ACC112 (cell line): ENCODE results near the gene LMF2.

Experiments used
- H2AFZ ChIP-seq: fragments of 200-600 bp; sonication (generic); one replicate; pipeline ENCODE4 v1.6.0; 2017; ENCODE audit warnings: antibody characterized with exemption, low read length; ENCODE audit not compliant: unreplicated experiment
- H3K27ac ChIP-seq: fragments of 200-600 bp; sonication (generic); 2 replicates; pipeline ENCODE4 v1.5.1; 2014; ENCODE audit warnings: low read depth, mild to moderate bottlenecking, antibody characterized with exemption, low read length, moderate library complexity
- H3K27me3 ChIP-seq: fragments of 200-600 bp; sonication (generic); 2 replicates; pipeline ENCODE4 v1.6.1; 2014; ENCODE audit warnings: mild to moderate bottlenecking, antibody characterized with exemption, low read length, moderate library complexity, mixed read lengths; ENCODE audit not compliant: insufficient read depth
- H3K36me3 ChIP-seq: fragments of 200-600 bp; sonication (generic); 2 replicates; pipeline ENCODE4 v1.6.1; 2016; ENCODE audit warnings: mild to moderate bottlenecking, antibody characterized with exemption, low read length, moderate library complexity, mixed read lengths; ENCODE audit not compliant: insufficient read depth
- H3K4me1 ChIP-seq: fragments of 200-600 bp; sonication (generic); one replicate; pipeline ENCODE4 v1.6.1; 2016; ENCODE audit warnings: low read length, mixed read lengths; ENCODE audit not compliant: insufficient read depth, unreplicated experiment, control insufficient read depth
- H3K4me3 ChIP-seq: fragments of 200-600 bp; sonication (generic); 2 replicates; pipeline ENCODE4 v1.5.1; 2014; ENCODE audit warnings: mild to moderate bottlenecking, low read depth, low read length
- H3K79me2 ChIP-seq: fragments of 200-600 bp; sonication (generic); one replicate; pipeline ENCODE4 v1.6.0; 2016; ENCODE audit warnings: low read length; ENCODE audit not compliant: control insufficient read depth, unreplicated experiment, insufficient read depth

Gene LMF2

DNA sequence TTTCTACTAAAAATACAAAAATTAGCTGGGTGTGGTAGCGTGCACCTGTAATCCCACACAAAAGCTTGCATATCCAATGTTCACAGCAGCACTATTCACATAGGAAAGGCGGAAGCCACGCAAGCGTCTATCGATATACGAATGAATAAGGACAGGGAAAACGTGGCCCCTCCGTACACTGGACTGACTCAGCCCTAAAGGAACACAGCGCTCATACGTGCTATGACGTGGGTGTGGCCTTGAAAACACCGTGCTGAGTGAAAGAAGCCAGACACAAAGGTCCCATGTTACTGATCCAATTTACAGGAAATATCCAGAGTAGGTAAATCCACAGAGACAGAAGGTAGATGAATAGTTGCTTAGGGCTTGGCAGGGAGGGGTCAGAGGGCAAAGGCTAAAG, 7.0 kb downstream of the LMF2 start:
- Histone ChIP-seq H2AFZ (no peak overlapping the region), H3K27me3 (no peaks in the 10 kb centered on the region), H3K36me3 (no peaks in the 10 kb centered on the region), H3K27ac (no peak overlapping the region), H3K4me3 (no peak overlapping the region), H3K79me2 (no peaks in the 10 kb centered on the region), H3K4me1 (no peaks in the 10 kb centered on the region)

DNA sequence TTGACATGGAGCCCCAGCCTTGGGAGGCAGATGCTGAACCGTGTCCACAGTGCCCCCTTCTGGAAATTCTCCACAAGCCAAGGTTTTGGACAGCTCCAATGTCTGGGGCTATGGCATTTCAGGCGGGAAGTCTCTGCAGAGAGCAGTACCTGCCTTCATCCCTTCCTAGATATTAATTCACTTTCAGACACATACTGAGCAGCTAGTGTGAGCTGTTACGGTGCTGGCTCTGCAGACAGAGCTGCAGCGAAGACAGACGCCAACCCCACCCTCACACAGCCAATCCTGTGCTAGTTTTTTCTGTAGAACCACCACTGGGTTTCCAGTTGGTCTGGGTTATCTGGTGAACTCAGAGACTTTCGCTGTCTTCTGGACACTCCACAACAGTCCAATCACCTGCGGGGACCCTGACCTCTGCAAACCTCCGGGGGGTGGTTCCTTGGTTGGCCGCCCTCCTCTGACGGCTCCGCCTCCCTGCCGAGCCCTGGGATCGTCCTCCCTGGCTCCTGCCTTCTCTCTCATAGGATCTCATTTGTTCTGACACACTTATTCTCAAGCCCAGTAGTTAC, 9.1 kb downstream of the LMF2 start:
- Histone ChIP-seq H3K4me3 (no peak overlapping the region), H3K79me2 (no peaks in the 10 kb centered on the region), H2AFZ (no peak overlapping the region), H3K4me1 (no peaks in the 10 kb centered on the region), H3K36me3 (no peaks in the 10 kb centered on the region), H3K27me3 (no peaks in the 10 kb centered on the region), H3K27ac (no peak overlapping the region)

DNA sequence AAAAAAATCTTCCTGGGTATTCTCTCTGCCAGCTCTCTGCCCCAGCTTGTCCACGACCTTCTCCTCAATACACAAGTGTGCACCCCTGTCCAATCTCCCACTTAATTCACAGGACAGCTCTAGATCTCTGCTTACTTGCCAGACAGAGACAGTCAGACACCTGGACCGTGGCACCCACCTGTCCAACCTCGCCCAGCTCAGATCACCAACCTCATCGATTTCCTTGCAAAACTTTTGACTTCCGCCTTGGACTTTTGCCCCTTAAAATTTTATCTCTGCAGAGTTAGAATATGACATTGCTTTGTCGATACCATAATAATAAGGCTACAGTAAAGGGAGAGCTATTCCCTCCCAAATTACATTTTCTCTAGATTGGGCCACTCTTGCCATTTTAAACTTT, 10.4 kb downstream of the LMF2 start:
- H2AFZ ChIP-seq = no peak overlapping the region
- no peaks in the 10 kb centered on the region for H3K27me3 ChIP-seq
- no peaks in the 10 kb centered on the region for H3K36me3 ChIP-seq
- no peak overlapping the region for H3K4me3 ChIP-seq
- no peaks in the 10 kb centered on the region for H3K79me2 ChIP-seq
- no peaks in the 10 kb centered on the region for H3K4me1 ChIP-seq
- no peak overlapping the region for H3K27ac ChIP-seq

DNA sequence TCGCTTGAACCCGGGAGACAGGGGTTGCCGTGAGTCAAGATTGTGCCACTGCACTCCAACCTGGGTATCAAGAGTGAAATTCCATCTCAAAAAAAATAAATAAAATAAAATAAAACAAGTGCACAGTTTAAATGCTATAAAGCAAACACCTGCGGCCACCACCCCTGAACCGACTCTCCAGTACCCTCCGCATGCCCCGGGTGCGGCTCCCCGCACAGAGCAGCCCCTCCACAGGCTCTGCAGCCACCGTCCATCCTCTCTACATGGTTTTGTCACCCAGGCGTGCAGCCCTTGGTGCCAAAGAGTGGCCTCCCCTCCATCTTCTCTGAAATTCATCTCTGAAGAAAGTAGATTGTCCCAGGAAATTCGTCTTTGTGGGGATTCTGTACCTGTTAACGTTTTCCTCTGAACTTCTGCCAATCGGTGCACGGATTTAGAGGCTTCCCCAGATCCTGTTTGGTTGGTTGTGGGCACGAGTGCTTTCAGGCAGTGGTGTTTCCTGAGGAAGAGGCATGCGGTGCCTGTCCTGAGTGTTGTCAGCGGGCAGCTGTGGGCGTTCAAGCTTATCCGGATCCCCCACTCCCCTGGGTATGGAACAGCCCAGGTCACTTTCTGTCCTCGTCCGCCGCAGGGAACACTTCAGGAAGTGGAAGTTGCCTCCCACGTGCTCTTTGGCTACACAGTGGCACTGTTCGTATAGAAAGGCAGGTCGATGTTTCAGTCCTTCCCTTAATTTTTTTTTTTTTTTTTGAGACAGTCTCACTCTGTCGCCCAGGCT, 16.8 kb downstream of the LMF2 start:
- Histone ChIP-seq H3K27me3 (no peaks in the 10 kb centered on the region), H3K27ac (no peak overlapping the region), H3K79me2 (no peaks in the 10 kb centered on the region), H3K4me3 (no peak overlapping the region), H3K4me1 (no peaks in the 10 kb centered on the region), H3K36me3 (no peaks in the 10 kb centered on the region), H2AFZ (no peak overlapping the region)

DNA sequence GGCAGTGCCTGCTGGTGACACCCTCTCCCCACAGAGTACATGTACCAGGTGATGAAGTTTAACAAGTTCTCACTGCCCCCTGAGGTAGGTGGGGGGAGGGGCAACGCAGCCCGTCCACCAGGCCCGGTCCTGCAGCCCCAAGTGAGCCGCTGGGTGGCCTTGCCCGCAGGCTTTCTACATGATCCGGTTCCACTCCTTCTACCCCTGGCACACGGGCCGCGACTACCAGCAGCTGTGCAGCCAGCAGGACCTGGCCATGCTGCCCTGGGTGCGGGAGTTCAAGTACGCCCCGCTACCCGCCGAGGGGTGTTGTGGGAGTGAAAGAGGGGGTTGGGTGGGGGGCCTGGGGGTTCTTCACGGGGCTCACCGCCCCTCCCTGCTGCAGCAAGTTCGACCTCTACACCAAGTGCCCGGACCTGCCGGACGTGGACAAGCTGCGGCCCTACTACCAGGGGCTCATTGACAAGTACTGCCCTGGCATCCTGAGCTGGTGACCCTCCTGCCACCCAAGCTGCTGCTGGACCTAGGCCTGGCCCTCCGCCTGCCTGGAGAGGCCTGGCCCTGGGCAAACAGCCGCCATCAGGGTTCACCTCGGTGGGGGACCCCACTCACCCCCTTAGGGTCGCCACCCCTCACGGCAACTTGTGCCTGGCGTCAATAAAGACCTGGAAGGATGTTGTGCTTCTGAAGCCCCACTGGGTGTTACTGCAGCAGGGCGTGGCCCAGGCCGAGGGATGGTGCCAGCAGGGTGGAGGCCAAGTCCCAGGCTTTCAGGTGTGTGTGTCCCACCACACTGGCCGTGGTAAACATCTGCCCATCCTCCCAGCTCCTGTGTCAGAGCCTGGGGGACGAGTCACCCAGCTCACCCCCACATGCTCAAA, 17.9 kb downstream of the LMF2 start:
- H3K4me3 ChIP-seq = no peak overlapping the region
- no peaks in the 10 kb centered on the region for H3K27me3 ChIP-seq
- no peaks in the 10 kb centered on the region for H3K36me3 ChIP-seq
- no peak overlapping the region for H2AFZ ChIP-seq
- H3K79me2 ChIP-seq = no peaks in the 10 kb centered on the region
- no peaks in the 10 kb centered on the region for H3K4me1 ChIP-seq
- no peak overlapping the region for H3K27ac ChIP-seq

DNA sequence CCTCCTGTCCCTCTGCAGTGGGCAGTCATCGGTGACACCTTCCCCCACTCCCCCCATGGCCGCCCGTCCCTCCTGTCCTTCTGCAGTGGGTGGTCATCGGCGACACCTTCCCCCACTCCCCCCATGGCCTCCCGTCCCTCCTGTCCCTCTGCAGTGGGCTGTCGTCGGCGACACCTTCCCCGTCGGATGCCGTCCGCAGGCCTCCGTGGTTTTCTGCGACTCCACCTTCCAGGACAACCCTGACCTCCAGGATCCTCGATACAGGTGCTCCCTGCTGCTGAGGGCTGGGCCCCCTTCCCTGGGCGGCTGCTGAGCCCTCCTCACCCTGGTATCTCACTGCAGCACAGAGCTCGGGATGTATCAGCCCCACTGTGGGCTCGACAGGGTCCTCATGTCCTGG, 18.6 kb downstream of the LMF2 start:
- H3K27me3 ChIP-seq = no peaks in the 10 kb centered on the region
- no peaks in the 10 kb centered on the region for H3K79me2 ChIP-seq
- no peak overlapping the region for H3K27ac ChIP-seq
- H3K36me3 ChIP-seq = no peaks in the 10 kb centered on the region
- H2AFZ ChIP-seq = no peak overlapping the region
- no peaks in the 10 kb centered on the region for H3K4me1 ChIP-seq
- H3K4me3 ChIP-seq = no peak overlapping the region

DNA sequence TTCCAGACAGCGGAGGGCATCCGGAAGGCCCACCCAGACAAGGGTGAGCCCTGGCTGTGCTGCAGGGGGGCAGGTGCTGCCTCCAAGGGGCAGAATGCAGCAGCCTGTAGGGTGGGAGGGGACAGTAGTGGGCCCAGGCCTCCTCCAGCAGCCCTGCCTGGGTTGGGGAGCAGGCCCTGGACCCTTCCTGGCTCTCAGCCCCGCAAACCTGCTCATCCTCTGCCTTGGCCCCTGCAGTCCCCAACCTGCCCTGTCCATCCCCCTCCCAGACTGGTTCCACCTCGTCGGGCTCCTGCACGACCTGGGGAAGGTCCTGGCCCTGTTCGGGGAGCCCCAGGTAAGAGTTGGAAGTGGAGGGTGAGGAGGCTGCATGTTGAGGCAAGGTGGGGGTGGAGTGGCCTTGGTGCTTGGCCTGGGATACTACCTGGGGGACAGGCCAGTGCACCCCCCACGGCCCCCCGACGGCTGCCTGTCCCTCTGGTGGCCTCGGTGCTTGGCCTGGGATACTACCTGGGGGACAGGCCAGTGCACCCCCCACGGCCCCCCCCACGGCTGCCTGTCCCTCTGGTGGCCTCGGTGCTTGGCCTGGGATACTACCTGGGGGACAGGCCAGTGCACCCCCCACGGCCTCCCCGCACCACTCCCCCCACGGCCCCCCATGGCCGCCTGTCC, 19.4 kb downstream of the LMF2 start:
- Histone ChIP-seq H3K27me3 (no peaks in the 10 kb centered on the region), H3K4me1 (no peaks in the 10 kb centered on the region), H3K36me3 (no peaks in the 10 kb centered on the region), H3K79me2 (no peaks in the 10 kb centered on the region), H3K4me3 (no peak overlapping the region), H2AFZ (no peak overlapping the region), H3K27ac (no peak overlapping the region)

DNA sequence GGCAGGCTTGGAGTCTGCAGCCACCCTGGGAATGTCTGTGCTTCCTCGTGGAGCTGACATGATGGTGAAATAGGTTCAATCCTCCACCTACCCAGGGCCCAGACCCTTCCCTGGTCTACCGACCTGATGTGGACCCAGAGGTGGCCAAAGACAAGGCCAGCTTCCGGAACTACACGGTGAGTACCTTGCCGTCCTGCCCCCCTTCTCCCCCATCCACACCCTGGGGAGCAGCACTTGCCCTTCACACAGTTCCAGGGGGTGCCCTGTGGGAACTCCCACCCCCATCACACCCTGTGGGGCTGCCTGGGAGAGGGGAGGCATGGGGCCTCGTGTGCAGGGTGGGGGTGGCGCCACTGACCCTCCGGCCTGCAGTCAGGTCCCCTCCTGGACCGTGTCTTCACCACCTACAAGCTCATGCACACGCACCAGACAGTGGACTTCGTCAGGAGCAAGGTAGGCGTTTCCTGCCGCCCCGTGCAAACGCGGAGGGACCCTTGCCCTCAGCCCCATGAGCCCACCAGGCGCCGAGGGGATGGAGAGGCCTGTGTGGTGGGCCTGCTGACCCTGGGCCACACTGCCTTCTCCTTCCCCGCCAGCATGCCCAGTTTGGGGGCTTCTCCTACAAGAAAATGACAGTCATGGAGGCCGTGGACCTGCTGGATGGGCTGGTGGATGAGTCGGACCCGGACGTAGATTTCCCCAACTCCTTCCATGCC, 20.1 kb downstream of the LMF2 start:
- H2AFZ ChIP-seq = no peak overlapping the region
- no peaks in the 10 kb centered on the region for H3K4me1 ChIP-seq
- H3K36me3 ChIP-seq = no peaks in the 10 kb centered on the region
- H3K27me3 ChIP-seq = no peaks in the 10 kb centered on the region; the same call in 1 of the 2 replicates
- no peak overlapping the region for H3K4me3 ChIP-seq
- no peak overlapping the region for H3K27ac ChIP-seq
- H3K79me2 ChIP-seq = no peaks in the 10 kb centered on the region

DNA sequence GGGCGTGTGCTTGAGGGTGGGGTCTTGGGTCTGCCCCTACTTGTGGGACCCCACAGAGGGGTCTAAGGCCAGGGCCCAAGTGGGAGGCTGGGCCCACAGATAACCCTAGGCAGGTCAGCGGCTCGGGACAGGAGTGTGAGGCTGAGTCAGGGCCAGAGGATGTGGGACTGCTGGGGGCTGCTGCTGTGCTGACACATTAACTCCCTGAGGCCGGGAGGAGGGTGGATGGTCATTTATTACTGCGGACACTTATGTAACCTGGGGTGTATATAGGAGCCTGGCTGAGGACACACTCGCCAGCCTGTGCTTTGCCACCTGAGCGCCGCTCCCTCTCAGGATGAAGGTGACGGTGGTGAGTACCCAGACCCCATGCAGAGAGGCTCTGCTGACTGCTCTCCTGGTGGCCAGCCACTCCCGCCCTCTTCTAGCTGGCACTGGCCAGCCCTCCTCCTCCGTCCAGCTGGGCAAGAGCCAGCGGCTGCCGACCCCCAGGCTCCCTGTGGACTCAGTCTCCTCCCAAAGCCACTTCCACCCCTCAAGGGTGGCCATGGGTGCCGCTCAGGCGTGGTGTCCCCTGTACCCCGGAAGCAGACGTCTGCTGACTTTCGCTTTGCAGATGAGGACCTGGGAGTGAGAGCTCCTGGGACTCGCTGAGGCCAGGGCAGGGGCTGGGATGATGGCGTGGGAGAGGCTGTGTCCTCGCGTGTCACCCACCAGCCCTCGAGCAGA, 20.8 kb downstream of the LMF2 start, which contains the start of gene MIOX:
TSS of gene MIOX (plus strand) at position 299 of the 729 bp plus-strand sequence. CDS start at position 338, 39 bp downstream.
- H3K79me2 ChIP-seq = no peaks in the 10 kb centered on the region
- H3K4me3 ChIP-seq = no peak within 1 kb of the TSS
- no peak within 1 kb of the TSS for H2AFZ ChIP-seq
- H3K36me3 ChIP-seq = no peaks in the 10 kb centered on the region
- peaks cover 5% of the 10 kb centered on the region for H3K27me3 ChIP-seq
- H3K4me1 ChIP-seq = no peaks in the 10 kb centered on the region
- no peak within 1 kb of the TSS for H3K27ac ChIP-seq
